Activated CD4-positive, alpha-beta T cell treated with anti-CD3 and anti-CD28 coated beads, Interleukin-2, amount 50 U/mL, for 48 hours (primary cell): ENCODE results near the gene MAP4K3.
"Not testable (repeated sequence)": the region's sequence is repeated elsewhere in the genome, so short reads cannot be mapped to it uniquely, and the experiment has no call there.

Experiments used
- DNase-seq, 2 experiments: peaks; one replicate each; pipeline ENCODE4 v3.0.0-alpha.2; 2020

The MAP4K3 gene

DNA sequence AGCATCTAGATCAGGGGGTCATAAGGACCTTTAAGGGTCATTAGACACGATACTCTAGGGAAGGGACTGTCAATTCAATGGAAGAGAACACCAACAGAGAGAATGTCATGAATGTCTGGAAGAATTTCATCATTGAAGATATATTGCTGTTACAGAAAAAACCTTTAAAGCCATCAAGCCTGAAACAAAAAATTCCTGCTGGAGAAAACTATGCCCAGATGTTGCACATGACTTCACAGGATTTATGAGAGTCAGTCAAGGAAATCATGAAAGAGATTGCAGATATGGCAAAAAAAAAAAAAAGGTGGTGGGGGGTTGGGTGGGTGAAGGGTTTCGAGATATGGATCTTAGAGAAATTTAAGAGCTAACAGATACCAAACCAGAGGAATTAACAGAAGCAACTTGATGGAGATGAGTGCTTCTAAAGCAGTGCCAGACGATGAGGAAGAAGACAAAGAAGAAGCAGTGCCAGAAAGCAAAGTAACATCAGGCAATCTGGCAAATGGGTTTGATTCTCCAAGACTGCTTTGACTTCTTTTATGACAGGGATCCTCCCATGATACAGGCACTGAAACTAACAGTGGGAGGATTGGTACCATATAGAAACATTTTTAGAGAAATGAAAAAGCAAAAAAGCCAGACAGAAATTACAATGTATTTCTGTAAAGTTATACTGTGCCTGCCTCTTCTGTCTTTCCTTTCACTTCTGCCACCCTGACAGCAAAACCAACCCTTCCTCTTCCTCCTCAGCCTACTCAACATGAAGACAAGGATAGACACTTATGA, 28.5 kb downstream of the MAP4K3 start:
- DNase-seq, result no peak

DNA sequence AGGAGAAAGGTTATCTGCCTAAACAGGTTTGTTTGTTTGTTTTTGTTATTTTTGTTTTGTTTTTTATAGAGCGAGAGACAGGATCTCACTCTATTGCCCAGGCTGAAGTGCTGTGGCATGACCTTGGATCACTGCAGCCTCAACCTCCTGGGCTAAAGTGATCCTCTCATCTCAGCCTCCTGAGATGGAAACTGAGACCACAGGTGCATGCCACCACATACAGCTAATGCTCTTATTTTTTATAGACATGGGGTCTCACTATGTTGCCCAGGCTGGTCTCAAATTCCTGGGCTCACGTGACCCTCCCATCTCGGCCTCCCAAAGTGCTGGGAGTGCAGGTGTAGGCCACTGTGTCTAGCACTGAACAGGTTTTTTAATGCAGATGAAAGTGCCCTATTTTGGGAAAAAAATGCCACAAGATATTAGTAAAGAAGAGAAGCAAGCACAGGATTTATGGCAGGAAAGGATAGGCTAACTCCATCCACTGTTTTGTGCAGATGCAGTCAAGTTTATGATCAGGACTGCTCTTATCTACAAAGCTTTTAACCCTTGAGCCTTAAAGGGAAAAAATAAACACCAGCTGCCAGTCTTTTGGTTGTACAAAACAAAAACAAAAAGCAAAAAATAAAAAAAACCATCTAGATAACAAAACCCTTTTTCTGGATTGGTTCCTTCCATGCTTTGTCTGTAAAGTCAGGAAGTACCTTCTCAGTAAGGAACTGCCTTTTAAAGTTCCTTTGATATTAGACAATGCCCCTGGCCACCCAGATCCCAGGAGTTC, 29.4 kb downstream of the MAP4K3 start:
- no peak for DNase-seq

DNA sequence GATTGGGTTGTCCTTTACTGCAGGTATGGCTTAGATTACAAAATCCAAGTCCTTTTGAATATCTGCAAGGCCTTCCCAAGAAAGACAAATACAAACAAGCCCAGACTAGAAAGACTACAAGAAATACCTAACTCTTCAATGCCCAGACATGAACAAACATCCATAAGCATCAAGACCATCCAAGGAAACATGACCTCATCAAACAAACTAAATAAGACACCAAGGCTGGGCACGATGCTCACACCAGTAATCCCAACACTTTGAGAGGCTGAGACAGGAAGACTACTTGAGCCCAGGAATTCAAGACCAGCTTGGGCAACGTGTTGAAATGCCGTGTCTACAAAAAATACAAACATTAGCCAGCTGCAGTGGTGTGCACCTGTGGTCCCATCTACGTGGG, 31.7 kb downstream of the MAP4K3 start:
- DNase-seq, result no peak

DNA sequence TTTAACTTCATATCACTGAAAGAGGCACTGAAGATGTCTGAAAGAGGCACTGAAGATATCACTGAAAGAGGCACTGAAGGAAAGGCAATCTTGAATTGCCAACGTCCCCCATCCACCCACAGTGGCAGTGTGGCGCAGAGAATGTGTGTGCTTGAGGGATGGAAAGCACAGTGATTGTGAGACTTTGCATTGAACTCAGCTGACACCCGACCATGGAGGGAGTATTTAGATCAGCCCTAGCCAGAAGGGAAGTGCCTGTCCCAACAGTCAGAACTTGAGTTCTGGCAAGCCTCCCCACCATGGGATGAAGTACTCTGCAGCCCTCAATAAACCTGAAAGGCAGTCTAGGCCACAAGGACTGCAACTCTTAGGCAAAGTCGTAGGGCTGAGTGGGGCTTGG, 33.8 kb downstream of the MAP4K3 start:
- no peak for DNase-seq

DNA sequence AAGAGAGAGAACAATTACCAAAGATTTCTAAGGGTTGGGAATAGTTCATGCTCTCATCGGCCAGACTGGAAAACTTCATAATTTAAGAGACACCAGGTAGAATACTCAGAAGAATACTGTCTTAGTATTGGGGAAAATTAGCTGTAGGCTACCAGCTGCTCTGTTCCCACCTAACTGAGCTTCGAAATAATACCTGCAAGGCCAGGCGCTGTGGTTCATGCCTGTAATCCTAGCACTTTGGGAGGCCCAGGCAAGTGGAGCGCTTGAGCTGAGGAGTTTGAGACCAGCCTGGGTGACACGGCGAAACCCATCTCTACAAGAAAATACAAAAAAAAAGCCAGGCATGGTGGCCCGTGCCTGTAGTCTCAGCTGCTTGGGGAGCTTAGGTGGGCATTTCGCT, 35.8 kb downstream of the MAP4K3 start:
- no peak for DNase-seq

DNA sequence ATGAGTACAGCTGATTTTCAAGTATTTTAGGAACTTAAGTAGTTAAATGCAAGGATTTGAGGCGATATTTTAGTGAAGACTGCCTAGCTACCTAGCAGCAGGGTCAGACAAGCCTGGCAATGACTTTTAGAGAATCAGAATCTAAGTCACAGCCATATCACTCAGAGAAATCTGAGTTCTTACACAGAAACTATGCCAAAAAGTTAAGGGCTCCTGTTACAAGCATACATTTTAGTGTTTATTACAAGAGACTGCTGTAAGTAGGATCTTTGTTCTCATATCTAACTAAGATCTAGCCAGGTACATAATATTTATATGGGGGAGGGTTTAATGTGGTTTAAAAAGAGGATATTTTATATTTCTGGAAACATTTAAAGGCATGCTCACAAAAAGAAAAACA, 37.5 kb downstream of the MAP4K3 start:
- DNase-seq, result no peak

DNA sequence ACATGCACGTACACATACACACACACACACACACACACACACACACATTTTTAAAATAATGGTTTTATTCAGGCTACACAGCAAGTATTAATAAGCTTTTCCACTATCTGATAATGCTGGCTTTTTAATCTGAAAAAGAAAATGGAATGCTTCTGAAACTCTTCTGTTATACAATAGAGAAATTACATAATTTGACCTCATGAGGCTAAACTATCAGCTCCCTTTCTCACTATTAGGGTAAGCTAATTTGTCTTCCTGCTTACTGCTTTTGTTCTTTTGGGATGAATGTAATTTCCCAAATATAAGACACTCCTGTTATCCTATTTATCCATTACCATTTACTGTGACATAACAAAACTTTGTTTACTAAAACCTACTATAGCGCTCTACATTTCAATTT, 41.8 kb downstream of the MAP4K3 start:
- no peak for DNase-seq

DNA sequence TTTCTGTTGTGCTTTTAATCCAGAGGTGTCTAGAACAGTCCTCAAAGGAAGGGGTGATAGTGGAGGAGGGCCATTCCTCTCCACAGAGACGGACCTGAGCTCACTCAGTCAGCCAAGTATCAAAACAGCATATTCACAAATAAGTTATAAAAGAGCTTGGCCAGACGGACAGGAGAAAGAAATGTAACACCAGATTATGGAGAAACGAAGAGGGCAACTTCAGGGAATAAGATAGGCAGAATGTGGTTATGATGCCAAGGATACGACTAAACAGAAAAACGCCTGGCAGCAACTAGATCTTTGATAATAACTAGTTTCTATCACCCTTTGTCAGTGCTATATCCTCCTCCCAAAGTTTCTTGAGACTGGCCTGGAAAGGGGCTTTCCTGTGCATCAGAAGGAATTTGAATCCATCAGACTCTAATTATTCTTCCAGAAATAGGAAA, 42.5 kb downstream of the MAP4K3 start:
- no peak for DNase-seq

DNA sequence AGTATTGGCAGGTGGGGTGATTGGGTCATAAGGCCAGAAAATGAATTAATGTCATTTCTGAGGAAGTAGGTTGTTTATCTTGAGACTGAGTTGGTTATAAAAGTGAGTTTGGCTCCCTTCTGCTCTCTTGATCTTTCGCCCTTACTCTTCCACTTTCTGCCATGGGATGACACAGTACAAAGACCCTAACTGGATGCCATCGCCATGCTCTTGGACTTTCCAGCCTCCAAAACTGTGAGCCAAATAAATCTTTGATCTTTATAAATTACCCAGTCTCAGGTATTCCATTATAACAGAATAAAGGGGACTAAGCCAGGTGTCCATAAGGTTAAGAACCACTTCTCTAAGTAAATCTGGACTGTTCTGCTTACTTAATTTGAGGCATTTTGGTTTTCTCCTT, 44.4 kb downstream of the MAP4K3 start:
- DNase-seq, result no peak

DNA sequence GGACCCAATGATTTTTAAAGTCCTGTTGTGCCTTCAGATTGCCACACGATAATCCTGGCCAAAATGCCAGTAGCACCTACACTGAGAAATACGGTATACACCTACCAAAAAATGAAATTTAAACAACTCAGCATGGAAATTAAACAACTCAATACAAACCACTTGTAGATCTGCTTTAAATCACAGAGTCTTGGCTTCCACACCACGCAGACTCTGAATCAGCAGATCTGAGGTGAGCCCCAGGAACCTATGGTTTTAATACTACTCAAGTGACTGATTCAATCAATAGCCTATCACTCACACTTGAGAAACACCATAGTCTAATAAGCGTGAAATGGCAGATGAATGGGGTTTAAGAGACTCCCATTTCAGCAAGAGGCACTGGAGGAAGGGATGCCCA, 46.9 kb downstream of the MAP4K3 start:
- DNase-seq, result no peak

DNA sequence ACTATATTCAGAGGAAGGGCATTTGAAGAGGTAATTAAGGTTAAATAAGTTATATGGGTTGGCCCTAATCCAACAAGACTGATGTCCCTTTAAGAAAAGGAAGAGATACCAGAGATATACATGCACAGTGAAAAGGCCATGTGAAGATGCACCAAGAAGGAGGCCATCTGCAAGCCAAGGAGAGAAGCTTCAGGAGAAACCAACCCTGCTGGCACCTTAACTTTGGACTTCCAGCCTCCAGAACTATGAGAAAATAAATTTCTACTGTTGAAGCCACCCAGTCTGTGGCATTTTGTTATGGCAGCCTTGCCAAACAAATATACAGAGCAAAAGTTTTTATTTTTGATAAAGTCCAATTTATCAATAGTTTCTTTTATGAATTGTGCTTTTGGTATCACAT, 51.0 kb downstream of the MAP4K3 start:
- no peak for DNase-seq

DNA sequence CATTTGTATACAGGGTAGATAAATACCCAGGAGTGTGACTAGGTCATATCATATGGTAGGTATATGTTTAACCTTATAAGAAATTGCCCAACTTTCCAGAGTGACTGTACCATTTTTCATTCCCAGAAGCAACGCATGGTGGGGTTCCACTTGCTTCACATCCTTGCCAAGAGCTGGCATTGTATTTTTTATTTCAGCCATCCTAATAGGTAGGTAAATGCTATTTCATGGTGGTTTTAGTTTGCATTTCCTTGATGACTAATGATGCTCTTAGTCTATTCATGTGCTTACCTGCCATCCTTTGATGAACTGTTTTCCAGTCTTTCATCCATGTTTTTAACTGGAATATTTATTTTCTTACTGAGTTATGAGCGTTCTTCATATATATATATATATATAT, 51.9 kb downstream of the MAP4K3 start:
- no peak for DNase-seq

DNA sequence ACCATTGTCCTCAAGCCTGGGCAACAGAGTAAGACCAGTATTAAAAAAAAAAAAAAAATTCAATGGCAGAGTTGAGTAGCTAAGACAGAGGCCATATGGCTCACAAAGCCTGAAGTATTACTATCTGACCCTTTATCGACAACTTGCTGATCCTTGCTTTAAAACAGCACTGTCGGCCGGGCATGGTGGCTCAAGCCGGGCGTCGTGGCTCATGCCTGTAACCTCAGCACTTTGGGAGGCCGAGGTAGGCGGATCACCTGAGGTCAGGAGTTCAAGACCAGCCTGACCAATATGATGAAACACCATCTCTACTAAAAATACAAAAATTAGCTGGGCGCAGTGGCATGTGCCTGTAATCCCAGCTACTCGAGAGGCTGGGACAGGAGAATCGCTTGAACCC, 53.0 kb downstream of the MAP4K3 start:
- DNase-seq, result not testable (repeated sequence)

DNA sequence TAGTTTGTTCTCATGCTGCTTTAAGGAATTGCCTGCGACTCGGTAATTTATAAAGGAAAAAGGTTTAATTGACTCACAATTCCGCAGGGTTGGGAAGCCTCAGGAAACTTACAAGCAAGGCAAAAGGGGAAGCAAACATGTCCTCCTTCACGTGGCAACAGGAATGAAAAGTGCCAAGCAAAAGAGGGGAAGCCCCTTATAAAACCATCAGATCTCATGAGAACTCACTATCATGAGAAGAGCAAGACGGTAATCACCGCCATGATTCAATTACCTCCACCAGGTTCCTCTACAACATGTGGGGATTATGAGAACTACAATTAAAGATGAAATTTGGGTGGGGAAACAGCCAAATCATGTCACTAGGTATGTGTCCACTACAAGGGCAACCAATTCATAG, 53.9 kb downstream of the MAP4K3 start:
- no peak for DNase-seq

DNA sequence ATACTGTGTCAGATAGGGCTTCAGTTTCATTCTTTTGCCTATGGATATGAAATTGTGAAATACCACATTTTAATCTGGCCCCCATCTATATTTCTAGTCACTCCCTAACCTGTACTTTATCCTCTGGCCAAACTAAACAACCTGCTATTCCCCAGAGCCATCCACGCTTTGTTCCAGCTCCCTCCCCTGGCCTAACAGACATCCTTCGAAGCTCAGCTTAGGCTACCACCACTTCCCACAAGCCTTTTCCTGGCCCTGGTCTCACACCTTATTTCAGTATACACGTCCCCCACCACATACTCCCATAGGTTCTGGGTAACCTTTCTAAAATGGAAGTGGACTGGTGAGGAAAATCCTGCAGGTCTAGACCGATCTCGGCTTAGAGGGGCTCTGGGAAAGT, 55.4 kb downstream of the MAP4K3 start:
- no peak for DNase-seq

DNA sequence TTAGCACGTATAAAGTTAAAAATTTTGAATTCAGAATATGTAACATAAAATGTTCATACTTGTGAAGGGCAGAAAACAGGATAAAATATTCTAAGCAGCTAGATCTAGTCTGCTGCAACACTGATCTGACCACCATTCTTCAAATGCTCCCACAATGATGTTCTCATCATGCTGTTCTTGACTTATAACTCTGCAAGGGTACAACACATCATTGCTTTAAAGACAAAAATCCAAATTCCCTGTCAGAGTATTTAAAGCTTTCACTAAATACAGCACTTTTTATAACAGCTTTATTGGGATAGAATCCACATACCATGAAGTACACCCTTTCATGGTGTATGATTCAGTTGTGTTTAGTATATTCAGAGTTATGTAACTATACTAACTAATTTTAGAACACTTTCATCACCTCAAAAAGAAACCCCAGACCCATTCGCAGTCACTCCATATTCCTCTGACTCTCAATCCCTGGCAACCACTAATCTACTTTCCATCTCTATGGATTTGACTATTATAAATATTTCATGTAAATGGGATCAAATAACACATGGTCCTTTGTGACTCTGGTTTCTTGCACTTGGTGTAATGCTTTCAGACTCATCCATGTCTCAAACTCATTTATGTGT, 56.4 kb downstream of the MAP4K3 start:
- DNase-seq, result no peak

DNA sequence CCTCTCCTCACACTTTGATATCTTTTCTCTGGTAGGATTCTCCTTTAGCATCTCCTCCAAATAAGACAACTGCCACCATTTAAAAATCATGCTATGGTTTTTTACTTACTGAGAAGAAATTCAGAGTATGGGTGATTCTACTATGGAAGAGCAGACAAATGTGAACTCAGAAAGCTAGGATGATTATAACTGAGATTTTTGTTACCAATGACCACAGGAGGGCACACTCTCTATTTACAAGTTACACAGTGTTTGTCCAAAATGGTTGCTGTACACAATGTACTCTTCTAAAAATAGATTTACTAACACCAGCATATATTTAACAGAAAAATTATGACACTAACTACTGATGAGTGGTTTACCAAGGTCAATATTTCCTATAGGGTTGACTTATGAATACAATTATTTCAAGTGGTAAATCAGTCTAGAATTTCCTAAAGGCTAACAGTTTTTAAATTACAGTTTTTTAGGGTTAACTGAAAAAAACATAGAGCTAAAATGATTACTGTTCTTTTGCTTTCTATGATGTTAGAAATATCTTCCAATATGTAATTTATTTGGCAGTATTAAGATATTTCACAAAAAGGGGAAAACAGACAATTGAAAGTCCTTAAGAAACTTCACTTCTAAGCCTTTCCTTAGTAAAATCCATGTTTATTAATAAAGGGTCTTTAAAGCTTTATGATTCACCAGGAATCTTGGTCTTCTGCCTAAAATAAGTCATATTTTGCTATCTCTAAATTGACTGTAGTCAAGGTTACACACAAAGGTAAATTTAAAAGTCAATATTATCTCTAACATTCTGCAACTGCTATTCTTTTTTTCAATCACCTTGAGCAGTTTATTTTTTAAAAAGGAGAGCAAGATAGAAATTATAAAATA, 57.2 kb downstream of the MAP4K3 start:
- no peak for DNase-seq

DNA sequence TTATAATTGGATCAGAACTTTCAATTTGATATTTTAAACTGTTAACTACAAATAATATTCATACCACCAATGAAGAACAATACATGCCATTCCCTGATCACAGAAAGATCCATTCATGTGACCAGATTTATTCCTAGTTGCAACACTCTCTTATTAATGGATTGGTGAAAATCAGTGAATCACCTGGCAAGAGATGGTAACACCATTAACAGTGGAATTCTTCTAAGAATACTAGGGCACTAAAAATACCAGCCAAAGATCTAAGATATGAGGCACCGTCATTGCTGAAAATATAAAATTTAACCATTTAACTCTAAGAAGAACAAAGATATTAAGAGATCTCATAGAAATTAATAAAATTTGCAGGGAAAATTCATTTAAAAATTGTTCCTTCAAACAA, 58.1 kb downstream of the MAP4K3 start:
- DNase-seq, result no peak

DNA sequence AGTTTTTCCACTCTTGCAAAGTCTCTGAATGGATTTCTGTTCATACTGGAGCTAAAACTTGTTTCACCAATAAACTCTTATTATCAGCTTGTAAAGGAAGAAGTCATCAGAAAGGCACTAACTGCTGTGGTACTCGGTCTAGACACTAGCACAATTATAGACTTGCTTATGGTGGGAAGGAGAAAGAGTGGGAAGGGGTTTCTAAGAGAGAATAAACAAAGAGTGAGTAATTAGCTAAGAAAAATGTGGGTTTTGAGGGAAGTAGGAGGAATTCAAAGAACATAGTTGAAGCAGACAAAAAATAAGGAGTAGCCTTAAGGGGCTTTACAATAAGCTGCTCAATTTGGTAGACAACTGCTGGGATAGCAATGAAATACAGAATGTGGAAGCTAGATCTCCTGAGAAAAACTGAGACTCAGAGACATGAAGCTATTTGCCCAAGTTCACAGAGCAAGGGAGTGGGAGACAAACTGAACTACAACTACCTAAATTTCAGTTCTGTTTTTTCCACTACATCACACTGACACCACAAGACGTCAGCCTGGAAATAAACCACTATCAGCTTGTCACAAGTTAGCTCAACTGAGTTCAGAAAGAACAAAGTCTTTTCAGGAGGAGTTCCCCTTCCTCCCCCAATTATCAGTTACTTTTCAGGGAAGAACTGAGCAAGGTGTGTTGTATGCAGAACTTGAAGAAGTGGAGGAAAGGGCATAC, 59.7 kb downstream of the MAP4K3 start:
- peak; percentile 18 to 33 for DNase-seq

DNA sequence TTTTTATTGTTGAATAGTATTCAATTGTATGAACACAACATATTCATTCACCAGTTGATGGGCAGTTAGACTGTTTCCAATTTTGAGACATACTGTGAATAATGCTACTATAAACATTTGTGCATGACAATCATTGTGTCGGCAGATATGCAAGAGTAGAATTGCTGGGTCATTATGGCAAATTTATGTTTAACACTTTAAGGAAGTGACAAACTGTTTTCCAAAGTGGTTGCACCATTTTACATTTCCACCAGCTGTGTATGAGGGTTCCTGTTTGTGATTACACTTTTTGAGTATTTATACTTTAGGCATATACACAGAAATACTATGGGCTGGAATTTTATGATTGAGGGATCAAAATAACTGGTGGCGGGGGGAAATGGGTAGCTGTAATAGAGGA, 61.2 kb downstream of the MAP4K3 start:
- DNase-seq, result no peak

DNA sequence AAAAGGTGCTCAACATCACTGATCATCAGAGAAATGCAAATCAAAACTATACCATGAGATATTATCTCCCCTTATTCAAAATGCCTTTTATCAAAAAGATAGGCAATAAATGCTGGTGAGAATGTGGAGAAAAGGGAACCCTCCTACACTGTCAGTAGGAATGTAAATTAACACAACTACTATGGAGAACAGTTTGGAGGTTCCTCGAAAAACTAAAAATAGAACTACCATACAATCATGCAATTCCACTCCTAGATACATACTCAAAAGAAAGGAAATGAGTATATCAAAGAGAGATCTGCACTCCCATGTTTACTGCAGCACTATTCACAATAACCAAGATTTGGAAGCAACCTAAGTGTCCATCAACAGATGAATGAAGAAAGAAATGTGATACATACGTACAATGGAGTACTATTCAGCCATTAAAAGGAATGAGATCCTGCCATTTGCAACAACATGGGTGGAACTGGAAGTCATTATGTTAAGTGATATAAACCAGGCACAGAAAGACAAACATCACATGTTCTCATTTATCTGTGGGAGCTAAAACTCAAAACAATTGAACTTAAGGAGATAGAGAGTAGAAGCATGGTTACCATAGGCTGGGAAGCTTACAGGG, 63.8 kb downstream of the MAP4K3 start:
- DNase-seq, result no peak

DNA sequence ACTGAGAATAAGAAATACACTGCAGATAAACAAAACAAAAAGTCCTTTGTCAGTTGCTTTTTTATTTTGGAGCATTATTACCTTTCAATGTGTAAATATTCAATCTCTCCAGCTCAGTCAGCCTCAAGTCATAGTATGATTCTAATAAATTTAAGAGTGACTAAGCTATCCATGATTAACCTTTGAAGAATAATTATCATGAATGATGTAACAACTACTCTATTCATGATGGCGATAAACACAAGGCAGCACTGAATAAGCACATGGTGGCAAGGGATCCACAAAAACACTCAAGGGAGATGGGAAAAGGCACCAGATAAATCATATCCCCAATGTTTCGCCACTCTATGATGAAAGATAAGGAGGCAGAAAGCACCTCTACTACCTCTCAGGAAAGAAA, 67.0 kb downstream of the MAP4K3 start:
- DNase-seq, result no peak
